T-cell (primary cell): ENCODE data around the gene CYP1B1. TPM values are rescaled to one million over a fixed set of nuclear protein-coding genes. Genes with fewer than 3 reads are reported as not detected.

ENCODE experiments used
- ATAC-seq, 4 experiments: fragments of 200-7000 bp in 3 of 4; fragments of 150-1000 bp in 1 of 4; cut with Tn5 transposase; replicated peaks in 1 of 4; 1 replicate in 3 of 4; 2 replicates in 1 of 4; pipeline ENCODE4 v1.10.0; 2021; ENCODE audit warnings: moderate library complexity in 3 of 4, mild to moderate bottlenecking in 2 of 4, moderate number of reproducible peaks in 1 of 4
- CTCF ChIA-PET, 2 donors: fragments of 300-600 bp; sonication (Branson Sonifier 250); formaldehyde crosslinking; loops; one replicate each; lab custom pipeline; 2022; ENCODE audit warnings: antibody characterized with exemption in 2 of 2; lab: Charles Lee
- POLR2A ChIA-PET, 2 donors: fragments of 300-600 bp; sonication (Branson Sonifier 250); formaldehyde crosslinking; loops; one replicate each; lab custom pipeline; 2022; ENCODE audit warnings: antibody characterized with exemption in 2 of 2; lab: Charles Lee
- DNase-seq, 35 experiments: peaks; one replicate each; pipeline versions ENCODE4 v3.0.0 to v3.0.0-alpha.2; 2013 to 2023
- H3K27ac ChIP-seq: one replicate; pipeline ENCODE4 v1.5.1; 2013; ENCODE audit warnings: low read length
- H3K27me3 ChIP-seq, 2 experiments: replicated peaks in 1 of 2; 1 replicate in 1 of 2; 2 replicates in 1 of 2; pipeline versions ENCODE4 v1.6.1 to v1.7.0; 2013; ENCODE audit warnings: low read length in 1 of 2, mixed read lengths in 1 of 2; ENCODE audit not compliant: control insufficient read depth in 2 of 2, insufficient read depth in 2 of 2; ENCODE audit errors: extremely low read depth in 1 of 2
- H3K36me3 ChIP-seq, 2 donors: 1 replicate in 1 of 2; 2 replicates in 1 of 2; pipeline versions ENCODE4 v1.6.1 to v1.7.0; 2013; ENCODE audit warnings: low read length in 1 of 2; ENCODE audit not compliant: control insufficient read depth in 2 of 2, insufficient read depth in 1 of 2; ENCODE audit errors: extremely low read depth in 1 of 2
- H3K4me1 ChIP-seq, 2 experiments: 1 replicate in 1 of 2; 2 replicates in 1 of 2; pipeline versions ENCODE4 v1.6.1 to v1.7.0; 2013; ENCODE audit warnings: low read length in 2 of 2, mixed read lengths in 1 of 2; ENCODE audit not compliant: insufficient read depth in 2 of 2, control insufficient read depth in 1 of 2; ENCODE audit errors: extremely low read depth in 1 of 2
- H3K4me3 ChIP-seq, 2 donors: 1 replicate in 1 of 2; 2 replicates in 1 of 2; pipeline versions ENCODE4 v1.5.1 to v1.7.0; 2013; ENCODE audit warnings: mild to moderate bottlenecking in 2 of 2, low read length in 1 of 2, moderate library complexity in 1 of 2; ENCODE audit not compliant: control insufficient read depth in 1 of 2; ENCODE audit errors: extremely low read depth in 1 of 2
- H3K9me3 ChIP-seq: 2 replicates; pipeline ENCODE4 v1.7.0; 2013
- H3K27ac Mint-ChIP-seq, 2 donors: one replicate each; pipeline ENCODE4 v1.8.0; 2020 to 2021; ENCODE audit warnings: mild to moderate bottlenecking in 2 of 2, mixed read lengths in 2 of 2
- H3K27me3 Mint-ChIP-seq, 2 donors: one replicate each; pipeline ENCODE4 v1.8.0; 2021 to 2022; ENCODE audit warnings: mixed read lengths in 2 of 2
- H3K36me3 Mint-ChIP-seq: one replicate; pipeline ENCODE4 v1.8.0; 2021; ENCODE audit warnings: mixed read lengths
- H3K4me1 Mint-ChIP-seq, 3 donors: one replicate each; pipeline ENCODE4 v1.8.0; 2020 to 2022; ENCODE audit warnings: mixed read lengths in 3 of 3, mild to moderate bottlenecking in 1 of 3
- H3K4me3 Mint-ChIP-seq, 3 donors: one replicate each; pipeline ENCODE4 v1.8.0; 2020 to 2022; ENCODE audit warnings: mild to moderate bottlenecking in 3 of 3, mixed read lengths in 3 of 3, moderate library complexity in 3 of 3
- H3K9me3 Mint-ChIP-seq, 3 donors: one replicate each; pipeline ENCODE4 v1.8.0; 2020 to 2022; ENCODE audit warnings: mixed read lengths in 3 of 3
- WGBS: methylation state at CpG from one replicate; pipeline ENCODE4 v1.1.5; 2013; ENCODE audit warnings: missing lambda C conversion rate; ENCODE audit not compliant: insufficient coverage; 5-methylcytosine and 5-hydroxymethylcytosine counted together
- total RNA-seq, 35 experiments: library from RNA in 6 of 35; stranded (reverse) in 6 of 35; fragments of 120-200 nt in 1 of 35; gene quantifications; one replicate each; pipeline versions ENCODE4 v1.2.1 to v1.2.4 and lab custom pipeline; 2013 to 2026

Gene CYP1B1
- total RNA-seq, 5 donors from 2014 or later (not counting 1 experiment from before 2014, with no cell fraction given), result 0.66 to 0.85 (median 0.76) TPM; not detected in 2

DNA sequence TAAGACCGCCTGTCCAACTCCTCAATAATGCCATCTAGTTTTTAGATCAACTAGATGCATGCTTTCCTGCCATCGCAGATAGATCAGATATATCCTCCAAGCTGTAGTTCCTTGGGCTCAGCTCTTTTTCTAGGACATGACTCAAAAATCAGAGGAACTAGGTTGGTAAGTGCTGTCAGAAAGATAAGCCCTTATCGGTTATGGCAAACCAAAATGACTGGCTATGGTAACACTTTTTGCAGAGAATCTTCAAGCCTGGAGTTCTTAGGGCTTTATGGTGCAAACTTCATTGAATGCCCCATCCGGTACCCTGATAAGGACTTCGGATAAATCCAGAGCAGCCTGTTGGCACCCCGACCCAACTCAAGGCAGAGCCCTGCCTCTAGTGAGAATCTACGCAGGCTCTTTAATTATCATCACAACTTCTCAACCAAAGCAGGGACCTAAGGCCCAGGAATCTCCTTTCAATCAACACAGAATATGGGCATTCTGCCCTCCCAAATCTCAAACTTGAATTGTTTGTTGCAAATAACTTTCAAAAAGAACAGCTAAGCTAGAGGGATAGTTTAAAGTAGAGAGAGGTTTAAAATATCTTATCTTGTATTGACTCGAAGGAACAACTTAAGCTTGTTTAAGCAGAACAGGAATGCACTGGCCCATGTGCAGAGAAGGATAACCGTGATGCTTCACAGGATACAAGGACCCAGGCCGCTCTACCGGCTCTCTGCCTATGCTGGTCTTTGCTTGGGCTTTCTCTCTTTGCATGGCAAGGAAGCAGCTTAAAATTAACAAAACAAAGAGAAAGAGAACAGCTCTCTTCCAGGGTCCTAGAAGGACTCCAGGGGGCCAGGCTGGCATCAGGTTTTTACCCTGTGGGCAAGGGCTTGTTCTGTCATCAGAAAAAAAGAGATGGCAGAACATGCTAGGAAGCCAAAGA is 3.4 kb upstream of the CYP1B1 start:
- no peaks in the 10 kb centered on the region for H3K36me3 Mint-ChIP-seq

DNA sequence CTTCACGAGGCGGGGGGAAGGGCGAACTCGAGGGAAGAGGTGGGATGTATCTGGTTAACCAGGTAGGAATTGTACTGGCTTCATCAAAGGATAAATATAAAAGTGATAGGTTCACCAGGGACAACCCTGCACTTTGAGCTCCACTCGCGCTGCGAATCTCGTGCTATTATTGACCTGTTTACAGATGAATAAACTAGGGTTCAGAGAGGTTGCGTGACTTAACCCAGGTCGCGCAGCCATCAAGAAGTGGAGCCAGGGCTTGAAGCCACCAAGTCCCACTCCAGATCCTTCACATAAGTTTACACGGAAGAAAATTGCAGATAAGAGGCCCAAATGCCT is 1.4 kb upstream of the CYP1B1 start:
- Mint-ChIP-seq H3K4me1 (peaks cover 9 to 26% (median 25%) of the 10 kb centered on the region in 3 donors), H3K36me3 (no peaks in the 10 kb centered on the region), H3K27me3 (peaks cover 55 to 66% of the 10 kb centered on the region in 2 donors), H3K27ac (no peak overlapping the region), H3K9me3 (no peaks in the 10 kb centered on the region), H3K4me3 (peak overlapping the region in 1 of 3 donors; percentile 24)
- Histone ChIP-seq H3K27me3 (peaks cover 8 to 49% of the 10 kb centered on the region in 2 experiments), H3K4me1 (peaks cover 0 to 21% of the 10 kb centered on the region in 2 experiments), H3K27ac (no peak overlapping the region), H3K36me3 (no peaks in the 10 kb centered on the region), H3K4me3 (peak overlapping the region in 1 of 2 donors; percentile 44), H3K9me3 (no peaks in the 10 kb centered on the region)
- POLR2A ChIA-PET, result no interaction called here
- no peak for DNase-seq
- CTCF ChIA-PET, result no interaction called here
- ATAC-seq, result no peak
- WGBS, result 16% methylated on average over 11 of the region's 12 CpGs

More for the DNA sequence above, 3.4 kb upstream of the CYP1B1 start:
- Mint-ChIP-seq H3K4me3 (no peak overlapping the region), H3K27ac (no peak overlapping the region), H3K27me3 (peaks cover 49 to 59% of the 10 kb centered on the region in 2 donors), H3K9me3 (no peaks in the 10 kb centered on the region), H3K4me1 (peaks cover 0 to 14% (median 13%) of the 10 kb centered on the region in 3 donors)
- no peak for ATAC-seq
- Histone ChIP-seq H3K27ac (no peak overlapping the region), H3K9me3 (no peaks in the 10 kb centered on the region), H3K4me1 (peaks cover 0 to 18% of the 10 kb centered on the region in 2 experiments), H3K27me3 (peaks cover 6 to 35% of the 10 kb centered on the region in 2 experiments), H3K36me3 (no peaks in the 10 kb centered on the region), H3K4me3 (no peak overlapping the region)
- ChIA-PET POLR2A (interaction anchor here in 1 of 2 donors (0.5 kb wide), 1 partner anchor 105 kb away, joined by 4 read pairs; no protein-coding TSS in a partner anchor), CTCF (no interaction called here)
- no peak for DNase-seq
- WGBS, result 76% methylated on average over 8 of the region's 11 CpGs

DNA sequence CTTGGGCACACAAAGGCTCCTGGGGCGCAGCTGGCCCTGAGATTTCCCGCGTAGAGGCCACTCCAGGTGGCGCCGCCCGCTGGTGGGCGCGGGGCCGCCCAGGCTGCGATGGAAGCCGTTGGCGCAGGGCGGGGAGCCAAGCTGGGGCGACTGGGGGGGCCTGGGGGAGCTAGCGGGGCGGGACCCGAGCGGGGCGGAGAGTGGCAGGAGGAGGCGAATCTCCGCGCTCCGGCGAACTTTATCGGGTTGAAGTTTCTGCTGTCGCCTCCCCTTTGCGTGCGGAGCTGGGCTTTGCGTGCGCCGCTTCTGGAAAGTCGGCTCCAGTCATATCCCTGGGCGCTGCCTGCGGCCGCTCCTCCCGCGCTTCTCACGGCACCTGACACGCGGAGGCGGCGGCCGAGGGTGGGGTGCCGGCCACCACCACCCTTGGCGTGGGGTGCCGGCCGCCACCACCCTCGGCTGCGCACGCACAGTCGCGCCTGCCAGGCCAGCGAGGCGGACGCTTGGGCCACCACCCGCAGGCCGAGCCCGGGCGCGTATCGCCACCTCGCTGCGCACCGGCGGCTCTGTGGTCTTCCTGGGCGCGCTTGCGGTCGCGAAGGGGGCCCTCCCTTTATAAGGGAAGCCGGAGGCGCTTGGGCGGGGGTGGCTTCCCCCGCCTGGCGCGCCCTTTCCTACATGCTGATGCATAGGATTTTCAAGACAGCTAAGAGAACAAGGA is 919 bp upstream of the CYP1B1 start:
- DNase-seq, result peak in 2 of 35 experiments; percentile 4 to 8
- peak in 2 of 4 experiments; percentile 16 to 17 for ATAC-seq
- no peaks in the 10 kb centered on the region for H3K36me3 ChIP-seq
- H3K27me3 ChIP-seq, result peaks cover 8 to 52% of the 10 kb centered on the region in 2 experiments
- no peaks in the 10 kb centered on the region for H3K9me3 Mint-ChIP-seq
- no peaks in the 10 kb centered on the region for H3K36me3 Mint-ChIP-seq
- peaks cover 0 to 21% of the 10 kb centered on the region in 2 experiments for H3K4me1 ChIP-seq
- H3K4me1 Mint-ChIP-seq, result peaks cover 9 to 26% (median 25%) of the 10 kb centered on the region in 3 donors
- peak overlapping the region in 1 of 2 donors; percentile 60 for H3K4me3 ChIP-seq
- H3K9me3 ChIP-seq, result no peaks in the 10 kb centered on the region
- H3K27ac Mint-ChIP-seq, result no peak overlapping the region
- ChIA-PET POLR2A (no interaction called here), CTCF (interaction anchor here in 1 of 2 donors (0.6 to 0.7 kb wide), 2 partner anchors 44 to 456 kb away, joined by 3 to 6 read pairs; no protein-coding TSS in a partner anchor)
- peaks cover 55 to 67% of the 10 kb centered on the region in 2 donors for H3K27me3 Mint-ChIP-seq
- H3K4me3 Mint-ChIP-seq, result peak overlapping the region in 1 of 3 donors; percentile 57
- H3K27ac ChIP-seq, result no peak overlapping the region
- under 1% methylated on average over 70 of the region's 76 CpGs for WGBS

DNA sequence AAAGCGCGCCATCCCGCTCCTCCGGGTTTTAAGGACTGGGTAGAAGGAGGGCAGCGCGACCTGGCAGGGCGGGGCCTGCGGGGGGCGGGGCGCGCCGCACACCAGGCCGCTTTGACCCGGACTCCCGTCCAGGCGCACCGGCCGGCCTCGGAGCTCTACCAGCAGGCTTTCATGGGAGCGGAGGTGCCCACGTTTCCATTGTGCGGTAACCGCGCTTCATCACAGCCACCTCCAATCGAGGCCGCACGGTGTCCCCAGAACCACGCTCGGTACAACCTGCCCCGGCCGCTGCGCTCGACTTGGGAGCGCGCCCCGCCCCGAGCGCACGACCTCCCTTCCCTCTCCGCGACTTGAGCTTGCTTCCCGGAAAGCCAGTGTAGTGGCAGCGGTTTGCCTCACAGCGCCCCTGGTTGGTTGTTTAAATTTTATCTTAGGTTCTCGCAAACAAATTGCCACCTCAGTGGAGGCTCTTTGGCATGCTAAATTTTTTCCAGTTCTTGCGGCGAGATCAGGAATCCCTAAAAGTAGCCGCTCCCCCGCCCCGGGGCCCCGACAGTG is 280 bp upstream of the CYP1B1 start:
- peak in 1 of 35 experiments; percentile 7 for DNase-seq
- Histone ChIP-seq H3K36me3 (no peaks in the 10 kb centered on the region), H3K9me3 (no peaks in the 10 kb centered on the region), H3K27me3 (peaks cover 8 to 52% of the 10 kb centered on the region in 2 experiments), H3K4me3 (peak overlapping the region in 1 of 2 donors; percentile 60), H3K27ac (no peak overlapping the region), H3K4me1 (peaks cover 0 to 21% of the 10 kb centered on the region in 2 experiments)
- Mint-ChIP-seq H3K36me3 (no peaks in the 10 kb centered on the region), H3K4me1 (peaks cover 9 to 26% (median 25%) of the 10 kb centered on the region in 3 donors), H3K27ac (no peak overlapping the region), H3K9me3 (no peaks in the 10 kb centered on the region), H3K4me3 (peak overlapping the region; percentile 28 to 57 (median 57)), H3K27me3 (peaks cover 51 to 67% of the 10 kb centered on the region in 2 donors)
- under 1% methylated on average over 48 of the region's 51 CpGs for WGBS
- ChIA-PET CTCF (interaction anchor here in 1 of 2 donors (0.6 to 0.7 kb wide), 2 partner anchors 45 to 456 kb away, joined by 3 to 6 read pairs; no protein-coding TSS in a partner anchor), POLR2A (no interaction called here)
- ATAC-seq, result peak in 1 of 4 experiments; percentile 38

DNA sequence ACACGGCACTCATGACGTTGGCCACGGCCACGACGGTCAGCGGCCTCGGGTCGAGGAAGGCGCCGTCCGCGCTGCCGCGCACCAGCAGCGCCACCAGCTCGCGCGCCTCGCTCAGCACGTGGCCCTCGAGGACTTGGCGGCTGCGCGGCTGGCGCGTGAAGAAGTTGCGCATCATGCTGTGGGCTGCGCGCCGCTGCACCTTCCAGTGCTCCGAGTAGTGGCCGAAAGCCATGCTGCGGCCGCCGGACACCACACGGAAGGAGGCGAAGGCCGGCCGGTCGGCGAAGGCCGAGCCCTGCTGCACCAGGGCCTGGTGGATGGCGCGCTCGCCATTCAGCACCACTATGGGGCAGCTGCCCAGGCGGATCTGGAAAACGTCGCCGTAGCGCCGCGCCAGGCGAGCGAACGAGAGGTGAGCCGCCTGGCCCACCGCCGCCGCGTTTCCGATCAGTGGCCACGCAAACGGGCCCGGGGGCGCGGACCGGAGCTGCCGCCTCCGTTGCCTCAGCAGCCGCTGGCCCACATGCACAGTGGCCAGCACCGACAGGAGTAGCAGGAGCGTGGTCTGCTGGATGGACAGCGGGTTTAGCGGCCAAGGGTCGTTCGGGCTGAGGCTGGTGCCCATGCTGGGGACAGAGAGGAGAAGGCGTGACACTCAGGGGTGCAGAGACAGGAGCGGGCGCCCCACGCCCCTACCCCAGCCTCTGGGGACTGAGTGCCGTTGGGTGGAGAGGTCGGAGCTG is 1.0 kb downstream of the CYP1B1 start:
- H3K4me3 ChIP-seq, result no peak overlapping the region
- peaks cover 0 to 21% of the 10 kb centered on the region in 2 experiments for H3K4me1 ChIP-seq
- POLR2A ChIA-PET, result no interaction called here
- ATAC-seq (no peak), DNase-seq (no peak)
- CTCF ChIA-PET, result no interaction called here
- H3K27ac Mint-ChIP-seq, result no peak overlapping the region
- no peaks in the 10 kb centered on the region for H3K9me3 Mint-ChIP-seq
- H3K27ac ChIP-seq, result no peak overlapping the region
- H3K36me3 ChIP-seq, result no peaks in the 10 kb centered on the region
- peaks cover 13 to 57% of the 10 kb centered on the region in 2 experiments for H3K27me3 ChIP-seq
- peaks cover 9 to 26% (median 25%) of the 10 kb centered on the region in 3 donors for H3K4me1 Mint-ChIP-seq
- peak overlapping the region in 1 of 3 donors; percentile 57 for H3K4me3 Mint-ChIP-seq
- H3K36me3 Mint-ChIP-seq, result no peaks in the 10 kb centered on the region
- 18% methylated on average over 76 of the region's 82 CpGs for WGBS
- H3K9me3 ChIP-seq, result no peaks in the 10 kb centered on the region
- H3K27me3 Mint-ChIP-seq, result peaks cover 46 to 63% of the 10 kb centered on the region in 2 donors
